Measurements from ENCODE around the gene TP53TG5.

DNA sequence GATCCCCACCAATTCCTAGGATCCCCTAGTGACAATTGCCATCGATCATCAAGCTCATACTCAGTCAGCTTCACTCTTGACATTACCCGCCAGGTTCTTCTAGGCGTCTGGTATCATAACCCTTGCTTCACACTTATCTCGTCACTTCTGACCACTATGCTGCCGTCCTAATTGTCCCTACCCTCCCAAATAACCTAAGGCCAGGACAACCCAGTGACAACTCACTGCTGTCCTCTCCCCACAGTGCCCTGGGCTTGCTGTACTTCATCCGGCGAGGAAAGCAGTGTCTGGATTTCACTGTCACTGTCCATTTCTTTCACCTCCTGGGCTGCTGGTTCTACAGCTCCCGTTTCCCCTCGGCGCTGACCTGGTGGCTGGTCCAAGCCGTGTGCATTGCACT, 11.5 kb downstream of the TP53TG5 start:
- TF ChIP-seq, protein P1, sequence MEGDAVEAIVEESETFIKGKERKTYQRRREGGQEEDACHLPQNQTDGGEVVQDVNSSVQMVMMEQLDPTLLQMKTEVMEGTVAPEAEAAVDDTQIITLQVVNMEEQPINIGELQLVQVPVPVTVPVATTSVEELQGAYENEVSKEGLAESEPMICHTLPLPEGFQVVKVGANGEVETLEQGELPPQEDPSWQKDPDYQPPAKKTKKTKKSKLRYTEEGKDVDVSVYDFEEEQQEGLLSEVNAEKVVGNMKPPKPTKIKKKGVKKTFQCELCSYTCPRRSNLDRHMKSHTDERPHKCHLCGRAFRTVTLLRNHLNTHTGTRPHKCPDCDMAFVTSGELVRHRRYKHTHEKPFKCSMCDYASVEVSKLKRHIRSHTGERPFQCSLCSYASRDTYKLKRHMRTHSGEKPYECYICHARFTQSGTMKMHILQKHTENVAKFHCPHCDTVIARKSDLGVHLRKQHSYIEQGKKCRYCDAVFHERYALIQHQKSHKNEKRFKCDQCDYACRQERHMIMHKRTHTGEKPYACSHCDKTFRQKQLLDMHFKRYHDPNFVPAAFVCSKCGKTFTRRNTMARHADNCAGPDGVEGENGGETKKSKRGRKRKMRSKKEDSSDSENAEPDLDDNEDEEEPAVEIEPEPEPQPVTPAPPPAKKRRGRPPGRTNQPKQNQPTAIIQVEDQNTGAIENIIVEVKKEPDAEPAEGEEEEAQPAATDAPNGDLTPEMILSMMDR (conservative IDR thresholded peaks at IDR 0.05; ENCODE audit: low read length) = no peak
- no peak for TF ChIP-seq EZH2phosphoT487 (IDR thresholded peaks at IDR 0.05; ENCODE audit: borderline replicate concordance, low read depth, low read length)
